ENCODE data around the gene ACTR5. TPM values are rescaled to one million over a fixed set of nuclear protein-coding genes. Genes with fewer than 3 reads are reported as not detected.

ACTR5 gene
- total and polyA plus RNA-seq, 2 donors (not counting 1 experiment from before 2014, with no cell fraction given): 4.4 to 5.9 TPM

DNA sequence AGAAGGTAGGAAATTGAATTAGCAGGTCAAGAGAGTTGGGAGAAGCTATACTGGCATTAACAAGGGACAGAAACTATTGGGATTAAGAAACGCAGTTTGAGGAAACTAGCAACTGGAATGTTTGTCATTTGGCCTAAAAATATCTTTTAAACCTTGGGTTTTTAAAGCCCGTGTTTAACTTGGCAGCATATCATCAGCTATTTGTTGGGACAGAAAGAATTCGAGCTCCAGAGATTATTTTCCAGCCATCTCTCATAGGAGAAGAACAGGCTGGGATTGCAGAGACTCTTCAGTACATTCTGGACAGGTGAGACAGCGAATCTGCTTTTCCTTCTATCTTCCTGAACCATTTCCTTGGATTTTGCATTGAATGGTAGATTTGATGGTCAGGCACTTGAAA lies 17.8 kb downstream of the ACTR5 start:
- Histone ChIP-seq H3K9me3 (ENCODE audit: control insufficient read depth, insufficient read depth, low read depth, low read length) (no peaks in the 10 kb centered on the region), H3K79me2 (ENCODE audit: control insufficient read depth, insufficient read depth, low read length) (no peaks in the 10 kb centered on the region), H3K27me3 (ENCODE audit: control insufficient read depth, insufficient read depth, low read length) (no peaks in the 10 kb centered on the region), H3K4me1 (ENCODE audit: control insufficient read depth, extremely low read depth, insufficient read depth, low read length) (no peaks in the 10 kb centered on the region), H3K27ac (ENCODE audit: insufficient read depth, low read length) (no peak overlapping the region), H3K36me3 (ENCODE audit: control insufficient read depth, insufficient read depth, low read length) (peaks cover 4% of the 10 kb centered on the region), H2AFZ (ENCODE audit: low read length) (no peak overlapping the region), H4K20me1 (ENCODE audit: control insufficient read depth, extremely low read depth, insufficient read depth, low read length) (no peaks in the 10 kb centered on the region), H3K4me3 (replicated peaks in 1 of 4; ENCODE audit: control extremely low read depth in 1 of 4, insufficient read depth in 1 of 4, low read depth in 3 of 4, low read length in 4 of 4) (no peak overlapping the region), H3K4me2 (ENCODE audit: extremely low read depth, insufficient read depth, low read length) (no peak overlapping the region), H3K9ac (ENCODE audit: insufficient read depth, low read length) (no peak overlapping the region)
- DNase-seq (ENCODE audit: low read depth in 2 of 2): peak in 1 of 2 donors; percentile 28
- no peak for TF ChIP-seq EZH2 (IDR thresholded peaks at IDR 0.05; ENCODE audit: low read length, missing control alignments)
- TF ChIP-seq, protein P1, sequence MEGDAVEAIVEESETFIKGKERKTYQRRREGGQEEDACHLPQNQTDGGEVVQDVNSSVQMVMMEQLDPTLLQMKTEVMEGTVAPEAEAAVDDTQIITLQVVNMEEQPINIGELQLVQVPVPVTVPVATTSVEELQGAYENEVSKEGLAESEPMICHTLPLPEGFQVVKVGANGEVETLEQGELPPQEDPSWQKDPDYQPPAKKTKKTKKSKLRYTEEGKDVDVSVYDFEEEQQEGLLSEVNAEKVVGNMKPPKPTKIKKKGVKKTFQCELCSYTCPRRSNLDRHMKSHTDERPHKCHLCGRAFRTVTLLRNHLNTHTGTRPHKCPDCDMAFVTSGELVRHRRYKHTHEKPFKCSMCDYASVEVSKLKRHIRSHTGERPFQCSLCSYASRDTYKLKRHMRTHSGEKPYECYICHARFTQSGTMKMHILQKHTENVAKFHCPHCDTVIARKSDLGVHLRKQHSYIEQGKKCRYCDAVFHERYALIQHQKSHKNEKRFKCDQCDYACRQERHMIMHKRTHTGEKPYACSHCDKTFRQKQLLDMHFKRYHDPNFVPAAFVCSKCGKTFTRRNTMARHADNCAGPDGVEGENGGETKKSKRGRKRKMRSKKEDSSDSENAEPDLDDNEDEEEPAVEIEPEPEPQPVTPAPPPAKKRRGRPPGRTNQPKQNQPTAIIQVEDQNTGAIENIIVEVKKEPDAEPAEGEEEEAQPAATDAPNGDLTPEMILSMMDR (conservative IDR thresholded peaks at IDR 0.05 in 1 of 2, IDR thresholded peaks at IDR 0.05 in 1 of 2; ENCODE audit: low read depth in 1 of 2, low read length in 2 of 2): no peak

DNA sequence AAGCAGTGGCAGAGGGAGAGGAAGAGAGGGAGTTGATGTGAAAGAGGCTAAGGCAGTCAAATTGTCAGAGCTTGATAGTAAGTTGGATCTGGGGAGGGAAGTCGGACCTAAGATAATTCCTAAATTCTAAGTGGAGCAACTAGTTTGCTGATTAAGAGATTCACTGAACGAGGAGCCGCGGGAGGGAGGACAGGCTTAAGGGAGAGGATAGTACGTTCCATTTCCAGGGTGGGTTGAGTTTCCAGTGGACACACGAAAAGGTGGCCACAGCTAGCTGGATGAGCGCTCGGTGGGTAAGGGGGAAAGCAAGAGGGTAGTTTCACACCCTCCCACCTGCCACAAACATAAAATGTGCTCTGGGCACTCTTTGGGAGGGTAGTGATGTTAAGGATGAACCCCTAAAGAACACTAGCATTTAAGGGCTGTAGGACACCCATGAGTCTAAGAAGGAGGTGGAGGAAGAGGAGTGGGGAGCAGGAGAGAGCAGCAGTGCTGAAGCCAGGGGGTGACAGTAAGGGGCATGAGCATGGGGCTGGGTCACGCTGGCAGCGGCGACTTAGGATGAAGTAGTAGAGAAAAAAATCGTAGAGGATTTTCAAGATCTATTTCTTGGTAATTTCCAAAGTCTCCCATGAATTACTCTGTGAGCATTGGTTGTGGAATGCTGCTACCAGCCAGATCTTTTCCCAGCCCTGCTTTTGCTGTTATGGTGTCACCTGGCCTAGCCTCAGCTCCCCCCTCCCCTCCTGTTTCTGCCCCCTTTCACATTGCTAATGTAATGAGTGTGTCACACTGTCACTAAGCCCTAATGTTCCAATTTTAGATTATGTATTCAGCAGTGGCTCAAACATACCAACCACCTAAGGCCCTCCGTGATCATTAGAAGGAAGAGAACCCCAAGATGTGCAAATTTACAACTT lies 21.4 kb downstream of the ACTR5 start:
- Histone ChIP-seq H3K4me3 (replicated peaks in 1 of 4; ENCODE audit: control extremely low read depth in 1 of 4, insufficient read depth in 1 of 4, low read depth in 3 of 4, low read length in 4 of 4) (no peak overlapping the region), H3K79me2 (ENCODE audit: control insufficient read depth, insufficient read depth, low read length) (no peaks in the 10 kb centered on the region), H2AFZ (ENCODE audit: low read length) (no peak overlapping the region), H3K4me2 (ENCODE audit: extremely low read depth, insufficient read depth, low read length) (no peak overlapping the region), H3K4me1 (ENCODE audit: control insufficient read depth, extremely low read depth, insufficient read depth, low read length) (no peaks in the 10 kb centered on the region), H3K9me3 (ENCODE audit: control insufficient read depth, insufficient read depth, low read depth, low read length) (no peaks in the 10 kb centered on the region), H3K27ac (ENCODE audit: insufficient read depth, low read length) (no peak overlapping the region), H3K27me3 (ENCODE audit: control insufficient read depth, insufficient read depth, low read length) (no peaks in the 10 kb centered on the region), H4K20me1 (ENCODE audit: control insufficient read depth, extremely low read depth, insufficient read depth, low read length) (no peaks in the 10 kb centered on the region), H3K36me3 (ENCODE audit: control insufficient read depth, insufficient read depth, low read length) (peaks cover 4% of the 10 kb centered on the region), H3K9ac (ENCODE audit: insufficient read depth, low read length) (no peak overlapping the region)
- TF ChIP-seq EZH2 (IDR thresholded peaks at IDR 0.05; ENCODE audit: low read length, missing control alignments): no peak
- TF ChIP-seq, protein P1 (conservative IDR thresholded peaks at IDR 0.05 in 1 of 2, IDR thresholded peaks at IDR 0.05 in 1 of 2; ENCODE audit: low read depth in 1 of 2, low read length in 2 of 2): no peak
- DNase-seq (ENCODE audit: low read depth in 2 of 2): no peak

DNA sequence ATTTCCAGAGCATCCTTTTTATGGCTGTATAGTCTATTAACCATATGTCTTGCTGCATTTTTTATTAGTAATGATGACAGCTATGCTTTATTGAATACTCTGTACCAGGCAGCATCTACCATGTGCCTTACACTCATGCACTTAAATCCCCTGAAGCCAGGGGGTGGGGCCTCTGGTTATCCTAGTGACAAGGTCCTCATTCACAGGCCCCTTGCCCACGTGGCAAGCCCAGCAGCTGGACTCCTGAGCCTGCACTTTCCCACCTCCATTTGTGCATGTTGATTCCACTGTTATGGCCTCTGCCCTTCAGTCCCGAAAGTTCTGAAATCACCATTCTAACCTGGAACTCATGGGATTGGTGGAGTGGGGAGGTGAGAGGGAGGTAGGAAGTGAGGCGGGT lies 22.3 kb downstream of the ACTR5 start:
- Histone ChIP-seq H3K27me3 (ENCODE audit: control insufficient read depth, insufficient read depth, low read length) (no peaks in the 10 kb centered on the region), H3K9me3 (ENCODE audit: control insufficient read depth, insufficient read depth, low read depth, low read length) (no peaks in the 10 kb centered on the region), H3K9ac (ENCODE audit: insufficient read depth, low read length) (no peak overlapping the region), H3K4me2 (ENCODE audit: extremely low read depth, insufficient read depth, low read length) (no peak overlapping the region), H3K27ac (ENCODE audit: insufficient read depth, low read length) (no peak overlapping the region), H3K4me3 (replicated peaks in 1 of 4; ENCODE audit: control extremely low read depth in 1 of 4, insufficient read depth in 1 of 4, low read depth in 3 of 4, low read length in 4 of 4) (no peak overlapping the region), H3K79me2 (ENCODE audit: control insufficient read depth, insufficient read depth, low read length) (no peaks in the 10 kb centered on the region), H4K20me1 (ENCODE audit: control insufficient read depth, extremely low read depth, insufficient read depth, low read length) (no peaks in the 10 kb centered on the region), H2AFZ (ENCODE audit: low read length) (no peak overlapping the region), H3K36me3 (ENCODE audit: control insufficient read depth, insufficient read depth, low read length) (peaks cover 4% of the 10 kb centered on the region), H3K4me1 (ENCODE audit: control insufficient read depth, extremely low read depth, insufficient read depth, low read length) (no peaks in the 10 kb centered on the region)
- no peak for DNase-seq (ENCODE audit: low read depth in 2 of 2)
- TF ChIP-seq, protein P1 (conservative IDR thresholded peaks at IDR 0.05 in 1 of 2, IDR thresholded peaks at IDR 0.05 in 1 of 2; ENCODE audit: low read depth in 1 of 2, low read length in 2 of 2): no peak
- no peak for TF ChIP-seq EZH2 (IDR thresholded peaks at IDR 0.05; ENCODE audit: low read length, missing control alignments)

Measured in fibroblast of lung (primary cell).